ENCODE data around the gene RNF126.

GRCh38 chr19:688214-688613, 25.2 kb upstream of the RNF126 start:
- TF ChIP-seq POLR2A (IDR thresholded peaks at IDR 0.05): no peak
- no peak for TF ChIP-seq CTCF (IDR thresholded peaks at IDR 0.05 in 4 of 5, conservative IDR thresholded peaks at IDR 0.05 in 1 of 5)
